Stomach (tissue), 9 donors: ENCODE data around the gene PDK2. TPM values are rescaled to one million over a fixed set of nuclear protein-coding genes. Genes with fewer than 3 reads are reported as not detected.

Experiments used
- DNase-seq, 2 donors: peaks; one replicate each; pipeline versions ENCODE4 v3.0.0 to v3.0.0-alpha.2; 2013 to 2019
- H3K27ac ChIP-seq, 5 donors: fragments of 200-600 bp in 4 of 5; sonication (generic) in 4 of 5; one replicate each; pipeline ENCODE4 v1.5.1; 2013 to 2019; ENCODE audit warnings: mild to moderate bottlenecking in 1 of 5, moderate library complexity in 1 of 5
- H3K27me3 ChIP-seq, 3 donors: fragments of 200-600 bp; sonication (generic); one replicate each; pipeline ENCODE4 v1.5.1; 2017 to 2019; ENCODE audit warnings: mixed run types in 1 of 3
- H3K36me3 ChIP-seq, 4 donors: fragments of 200-600 bp; sonication (generic); 1 replicate in 3 of 4; 2 replicates in 1 of 4; pipeline ENCODE4 v1.5.1; 2016 to 2019
- H3K4me1 ChIP-seq, 4 donors: fragments of 200-600 bp; sonication (generic); one replicate each; pipeline ENCODE4 v1.5.1; 2016 to 2019
- H3K4me3 ChIP-seq, 4 donors: fragments of 200-600 bp; sonication (generic) in 3 of 4; one replicate each; pipeline ENCODE4 v1.5.1; 2016 to 2019; ENCODE audit warnings: mild to moderate bottlenecking in 1 of 4
- H3K9me3 ChIP-seq, 4 donors: fragments of 200-600 bp; sonication (generic); one replicate each; pipeline ENCODE4 v1.5.1; 2016 to 2019
- EP300 ChIP-seq: sonication (generic); formaldehyde crosslinking; IDR thresholded peaks from one replicate; pipeline ENCODE4 v1.6.1; 2017; ENCODE audit warnings: antibody characterized with exemption
- POLR2A ChIP-seq, 4 donors: fragments of 450-650 bp; IDR thresholded peaks; one replicate each; pipeline ENCODE4 v1.6.1; 2016; ENCODE audit warnings: antibody characterized with exemption in 4 of 4, control low read depth in 2 of 4, mild to moderate bottlenecking in 1 of 4, moderate library complexity in 1 of 4
- POLR2AphosphoS5 ChIP-seq, 3 donors: sonication (generic); formaldehyde crosslinking; IDR thresholded peaks; one replicate each; pipeline ENCODE4 v1.6.1; 2016; ENCODE audit warnings: antibody characterized with exemption in 3 of 3
- WGBS, 5 donors: extraction: QIAGEN DNeasy Blood & Tissue Kit in 3 of 5; methylation state at CpG; one replicate each; pipeline versions ENCODE4 v1.1.5 to v1.1.7; 2013 to 2018; 5-methylcytosine and 5-hydroxymethylcytosine counted together
- intact Hi-C: fragments of 100-400 bp; cut with DNase I; formaldehyde crosslinking; loops from one replicate; pipeline ENCODE4 v1.15.1; 2023; ENCODE audit warnings: low total_unique reads
- polyA plus RNA-seq, 3 donors: library from polyadenylated mRNA; stranded (reverse); fragments of 200-250 nt; gene quantifications; one replicate each; pipeline ENCODE4 v1.2.3, GENCODE V29; 2013
- total RNA-seq, 5 donors: library from RNA; depleted of rRNA; stranded (reverse); fragments of >200 nt; gene quantifications; one replicate each; pipeline versions ENCODE4 v1.1.0 to v1.2.3, GENCODE V29; 2014 to 2016
- TF ChIP-seq, protein P1 (sequence below), 7 experiments: fragments of 450-650 bp in 4 of 7; fragments of 200-600 bp in 3 of 7; sonication (generic) in 3 of 7; IDR thresholded peaks; one replicate each; pipeline ENCODE4 v1.5.1; 2016 to 2019; ENCODE audit warnings: antibody characterized with exemption in 7 of 7, control low read depth in 2 of 7, mild to moderate bottlenecking in 1 of 7
- donor health status: healthy with polysubstance abuse.
- donor health status: Bipolar disorder and iron deficiency.
- donor health status: healthy.

Gene PDK2
- total and polyA plus RNA-seq, 8 donors = 4.6 to 255 (median 20.4) TPM

DNA sequence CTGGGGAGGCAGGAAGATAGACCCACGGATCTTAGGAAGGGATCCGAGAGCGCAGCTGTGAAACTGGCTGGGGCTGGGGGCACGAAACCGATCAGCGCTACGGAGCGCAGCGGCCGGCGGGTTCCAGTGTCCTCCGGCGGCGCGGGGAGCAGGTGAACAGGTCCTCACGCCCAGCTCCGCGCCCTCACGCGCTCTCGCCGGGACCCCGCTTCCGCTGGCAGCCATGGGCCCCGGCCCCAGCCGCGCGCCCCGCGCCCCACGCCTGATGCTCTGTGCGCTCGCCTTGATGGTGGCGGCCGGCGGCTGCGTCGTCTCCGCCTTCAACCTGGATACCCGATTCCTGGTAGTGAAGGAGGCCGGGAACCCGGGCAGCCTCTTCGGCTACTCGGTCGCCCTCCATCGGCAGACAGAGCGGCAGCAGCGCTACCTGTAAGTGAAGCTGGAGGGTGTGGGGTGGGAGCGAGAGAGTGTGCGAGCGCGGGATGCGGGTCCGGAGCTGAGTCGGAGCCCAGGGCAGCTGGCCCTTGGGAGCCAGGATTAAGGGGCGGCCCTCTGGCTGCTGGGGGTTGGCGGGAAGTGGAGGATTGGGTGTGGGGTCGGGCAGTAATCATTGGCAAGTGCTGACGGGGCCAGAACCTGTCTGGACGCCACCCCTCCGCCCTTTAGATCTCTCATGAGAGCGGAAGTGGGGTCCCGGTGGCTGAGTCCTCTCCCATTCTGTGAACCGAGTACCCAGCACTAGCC, 38.8 kb upstream of the PDK2 start:
- H3K27ac ChIP-seq = peak overlapping the region; percentile 92 to 97 (median 96)
- DNase-seq = peak; percentile 76 to 89
- H3K4me1 ChIP-seq = peaks cover 82 to 98% (median 93%) of the 10 kb centered on the region in 4 donors
- no peaks in the 10 kb centered on the region for H3K36me3 ChIP-seq
- peaks cover 0 to 12% (median 0%) of the 10 kb centered on the region in 3 donors for H3K27me3 ChIP-seq
- WGBS, 5 donors = 0 to 4% (median 1%) methylated on average over 17 to 64 of the region's 64 CpGs
- no peaks in the 10 kb centered on the region for H3K9me3 ChIP-seq
- peak overlapping the region; percentile 76 to 86 (median 84) for H3K4me3 ChIP-seq
- TF ChIP-seq POLR2A (IDR thresholded peaks at IDR 0.05) (no peak), POLR2AphosphoS5 (IDR thresholded peaks at IDR 0.05) (peak in 2 of 3 donors; percentile 15 to 29), EP300 (no peak)
- TF ChIP-seq, protein P1, sequence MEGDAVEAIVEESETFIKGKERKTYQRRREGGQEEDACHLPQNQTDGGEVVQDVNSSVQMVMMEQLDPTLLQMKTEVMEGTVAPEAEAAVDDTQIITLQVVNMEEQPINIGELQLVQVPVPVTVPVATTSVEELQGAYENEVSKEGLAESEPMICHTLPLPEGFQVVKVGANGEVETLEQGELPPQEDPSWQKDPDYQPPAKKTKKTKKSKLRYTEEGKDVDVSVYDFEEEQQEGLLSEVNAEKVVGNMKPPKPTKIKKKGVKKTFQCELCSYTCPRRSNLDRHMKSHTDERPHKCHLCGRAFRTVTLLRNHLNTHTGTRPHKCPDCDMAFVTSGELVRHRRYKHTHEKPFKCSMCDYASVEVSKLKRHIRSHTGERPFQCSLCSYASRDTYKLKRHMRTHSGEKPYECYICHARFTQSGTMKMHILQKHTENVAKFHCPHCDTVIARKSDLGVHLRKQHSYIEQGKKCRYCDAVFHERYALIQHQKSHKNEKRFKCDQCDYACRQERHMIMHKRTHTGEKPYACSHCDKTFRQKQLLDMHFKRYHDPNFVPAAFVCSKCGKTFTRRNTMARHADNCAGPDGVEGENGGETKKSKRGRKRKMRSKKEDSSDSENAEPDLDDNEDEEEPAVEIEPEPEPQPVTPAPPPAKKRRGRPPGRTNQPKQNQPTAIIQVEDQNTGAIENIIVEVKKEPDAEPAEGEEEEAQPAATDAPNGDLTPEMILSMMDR (IDR thresholded peaks at IDR 0.05) = peak in 3 of 7 experiments; percentile 15 to 28 (median 27)
- intact Hi-C loops = no loop called here

DNA sequence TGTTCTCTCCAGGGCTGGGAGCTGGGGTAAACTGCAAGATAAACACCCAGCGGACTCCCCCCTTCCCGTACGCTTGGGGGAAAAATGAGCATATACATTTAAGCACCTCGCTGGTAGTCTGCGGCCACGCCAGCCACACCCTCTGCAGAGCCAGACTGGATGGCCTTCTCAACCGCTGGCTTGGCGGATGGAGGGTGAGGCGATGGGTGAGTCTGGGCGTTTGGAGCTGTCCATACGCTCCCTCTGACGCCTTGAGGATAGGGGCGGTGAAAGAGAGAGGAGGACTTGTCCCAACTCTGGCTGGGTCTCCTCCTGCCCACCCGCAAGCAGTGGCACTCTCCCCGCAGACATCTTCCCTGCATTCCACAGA, 38.2 kb upstream of the PDK2 start:
- 7 to 25% (median 13%) methylated on average over 6 to 15 of the region's 15 CpGs for WGBS, 5 donors
- TF ChIP-seq, protein P1 (IDR thresholded peaks at IDR 0.05) = no peak
- no peak for TF ChIP-seq POLR2A (IDR thresholded peaks at IDR 0.05)
- no peak for TF ChIP-seq EP300
- no peak for TF ChIP-seq POLR2AphosphoS5 (IDR thresholded peaks at IDR 0.05)
- peak overlapping the region; percentile 76 to 86 (median 84) for H3K4me3 ChIP-seq
- peak; percentile 40 to 57 for DNase-seq
- peaks cover 0 to 12% (median 0%) of the 10 kb centered on the region in 3 donors for H3K27me3 ChIP-seq
- no peaks in the 10 kb centered on the region for H3K36me3 ChIP-seq
- H3K9me3 ChIP-seq = no peaks in the 10 kb centered on the region
- intact Hi-C loops = no loop called here
- H3K4me1 ChIP-seq = peaks cover 82 to 98% (median 93%) of the 10 kb centered on the region in 4 donors
- peak overlapping the region; percentile 92 to 97 (median 96) for H3K27ac ChIP-seq

DNA sequence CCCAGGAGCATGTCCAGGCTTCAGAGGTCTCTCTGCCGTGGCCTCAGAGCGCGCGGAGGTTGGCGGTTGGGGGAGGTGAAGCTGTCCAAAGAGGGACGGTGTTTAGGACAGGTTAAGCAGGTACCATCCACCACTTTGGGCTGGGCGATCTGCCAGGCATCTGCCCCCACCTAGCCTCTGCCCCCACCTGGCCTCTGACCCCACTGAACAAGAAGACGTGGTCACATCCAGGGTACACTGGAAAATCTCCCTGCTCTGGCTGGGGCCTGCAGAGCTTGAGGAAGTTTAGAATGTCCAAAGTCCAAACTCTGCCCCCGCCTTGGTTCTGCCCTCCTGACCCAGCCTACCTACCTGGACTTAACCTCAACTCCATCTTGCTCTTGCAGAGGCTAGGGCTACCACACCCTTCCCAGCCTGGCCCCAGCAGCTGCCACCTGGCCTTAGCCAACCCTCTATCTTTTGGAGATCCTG, 37.6 kb upstream of the PDK2 start:
- WGBS, 5 donors = 26 to 54% (median 44%) methylated on average over 6 to 9 of the region's 9 CpGs
- H3K4me1 ChIP-seq = peaks cover 82 to 98% (median 92%) of the 10 kb centered on the region in 4 donors

DNA sequence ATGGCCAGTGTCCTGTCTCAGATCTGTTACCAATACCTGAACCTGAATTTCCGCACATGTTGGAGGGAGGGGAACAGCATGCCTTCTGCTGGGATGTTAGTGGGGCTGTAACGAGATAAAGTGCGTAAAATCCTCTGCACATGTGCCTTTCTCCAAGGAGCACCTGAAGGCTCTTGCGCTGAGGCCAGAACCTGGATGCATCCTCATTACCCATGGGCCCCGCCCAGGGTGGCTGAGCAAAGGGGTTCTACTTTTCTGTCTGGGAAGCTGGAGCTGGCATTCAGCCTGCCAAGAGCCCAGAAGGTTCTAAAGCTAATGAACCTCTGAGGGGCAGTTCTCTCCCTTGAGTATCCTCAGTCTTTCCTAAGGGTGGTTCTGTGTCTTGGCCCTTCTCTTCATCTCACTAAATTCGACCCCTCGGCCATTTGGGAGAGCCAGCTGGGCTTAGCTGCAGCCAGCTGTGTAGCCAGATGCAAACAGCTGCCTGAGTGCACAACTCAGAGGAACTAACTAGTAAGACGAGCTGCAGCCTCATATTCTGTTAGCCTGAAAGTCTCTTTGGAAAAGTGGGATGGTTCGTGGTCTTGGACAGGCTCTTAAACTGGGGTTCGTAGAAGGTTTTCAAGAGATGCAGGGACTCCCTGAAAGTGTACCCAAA, 36.7 kb upstream of the PDK2 start:
- Histone ChIP-seq H3K27me3 (peaks cover 0 to 12% (median 0%) of the 10 kb centered on the region in 3 donors), H3K4me3 (peak overlapping the region in 2 of 4 donors; percentile 76 to 84), H3K9me3 (no peaks in the 10 kb centered on the region), H3K36me3 (no peaks in the 10 kb centered on the region), H3K4me1 (peaks cover 82 to 98% (median 92%) of the 10 kb centered on the region in 4 donors), H3K27ac (peak overlapping the region; percentile 12 to 97 (median 96))
- 68 to 79% (median 77%) methylated on average over 10 of the region's 10 CpGs for WGBS, 5 donors
- TF ChIP-seq POLR2AphosphoS5 (IDR thresholded peaks at IDR 0.05) = peak in 1 of 3 donors; percentile 57
- no peak for TF ChIP-seq EP300
- intact Hi-C loops = no loop called here
- peak in 1 of 2 donors; percentile 80 for DNase-seq

More for the DNA sequence above, 37.6 kb upstream of the PDK2 start:
- H3K4me3 ChIP-seq = peak overlapping the region; percentile 76 to 86 (median 84)
- intact Hi-C loops = no loop called here
- DNase-seq = peak; percentile 49 to 67
- H3K9me3 ChIP-seq = no peaks in the 10 kb centered on the region
- peaks cover 0 to 12% (median 0%) of the 10 kb centered on the region in 3 donors for H3K27me3 ChIP-seq
- no peaks in the 10 kb centered on the region for H3K36me3 ChIP-seq
- peak overlapping the region; percentile 92 to 97 (median 96) for H3K27ac ChIP-seq
- TF ChIP-seq POLR2AphosphoS5 (IDR thresholded peaks at IDR 0.05) (no peak), EP300 (no peak), POLR2A (IDR thresholded peaks at IDR 0.05) (no peak)
- TF ChIP-seq, protein P1 (IDR thresholded peaks at IDR 0.05) = no peak
